ENCODE results near the gene SYT1. TPM values are rescaled to one million over a fixed set of nuclear protein-coding genes. Genes with fewer than 3 reads are reported as not detected.

SYT1 gene
- total RNA-seq, 1 experiment from 2014 or later = 15.8 TPM

GRCh38 chr12:79380402-79380801 is 515.8 kb downstream of the SYT1 start:
- peaks cover 20% of the 10 kb centered on the region for H3K4me1 ChIP-seq (ENCODE audit: insufficient read depth, low read length)
- H3K14ac ChIP-seq (ENCODE audit: insufficient read depth, low read length) = no peak overlapping the region
- Mint-ChIP-seq H3K27ac (peak overlapping the region in 2 of 3 experiments; percentile 32 to 46; a peak in 3 of 7 replicates), H3K36me3 (ENCODE audit: insufficient read depth in 1 of 3, low read depth in 3 of 3) (no peaks in the 10 kb centered on the region; a peak in 1 of 7 replicates), H3K27me3 (ENCODE audit: low read depth) (no peaks in the 10 kb centered on the region; the same call in 1 of the 2 replicates), H3K9me3 (no peaks in the 10 kb centered on the region), H3K4me1 (peaks cover 46 to 51% of the 10 kb centered on the region in 2 experiments), H3K4me3 (peak overlapping the region in 1 of 2 experiments; percentile 18; a peak in 1 of 5 replicates)
- no peaks in the 10 kb centered on the region for H3K79me1 ChIP-seq (ENCODE audit: insufficient read depth, low read depth, low read length, poor library complexity, severe bottlenecking)
- no peak overlapping the region for H2BK5ac ChIP-seq (ENCODE audit: insufficient read length, low read length)
- no peak overlapping the region for H4K8ac ChIP-seq (replicated peaks; ENCODE audit: insufficient read length, low read depth, low read length)
- H3K79me2 ChIP-seq (ENCODE audit: insufficient read depth, low read length) = no peaks in the 10 kb centered on the region
- H3T11ph ChIP-seq (ENCODE audit: low read length) = no peak overlapping the region
- no peak overlapping the region for H3K23ac ChIP-seq (ENCODE audit: insufficient read length, low read depth, low read length)
- H3K18ac ChIP-seq (ENCODE audit: insufficient read length, low read depth, low read length) = no peak overlapping the region
- no peak overlapping the region for H3K56ac ChIP-seq (ENCODE audit: insufficient read length, low read depth, low read length)
- H4K20me1 ChIP-seq (ENCODE audit: control insufficient read depth, insufficient read depth, insufficient read length) = no peaks in the 10 kb centered on the region
- no peaks in the 10 kb centered on the region for H3K9me3 ChIP-seq (ENCODE audit: control insufficient read depth, low read depth, low read length)
- H4K5ac ChIP-seq (ENCODE audit: insufficient read length, low read depth, low read length) = no peak overlapping the region
- no peaks in the 10 kb centered on the region for H3K27me3 ChIP-seq (ENCODE audit: insufficient read depth, low read length)
- H2BK120ac ChIP-seq (ENCODE audit: low read depth, low read length, poor library complexity, severe bottlenecking) = no peak overlapping the region
- H3K4ac ChIP-seq (ENCODE audit: low read depth, low read length) = no peak overlapping the region
- no peak overlapping the region for H2BK15ac ChIP-seq (ENCODE audit: low read depth, low read length)
- no peaks in the 10 kb centered on the region for H3K23me2 ChIP-seq (ENCODE audit: insufficient read length, low read depth, low read length, poor library complexity, severe bottlenecking)
- no peak overlapping the region for H2BK20ac ChIP-seq (ENCODE audit: low read depth, low read length, poor library complexity, severe bottlenecking)
- no peak for TF ChIP-seq CTCF (conservative IDR thresholded peaks at IDR 0.05)
- H2AK5ac ChIP-seq (ENCODE audit: insufficient read length, low read length) = no peak overlapping the region
- whole genome bisulfite sequencing (ENCODE audit: extremely low coverage, insufficient read length, low lambda C conversion rate) = no CpG with 5 or more reads among the region's 2 CpGs
- H3K9ac ChIP-seq (ENCODE audit: extremely low read depth, insufficient read length, low read length) = no peak overlapping the region
- no peak overlapping the region for H3K4me2 ChIP-seq (ENCODE audit: insufficient read depth, insufficient read length, low read length)
- H4K91ac ChIP-seq (ENCODE audit: insufficient read length, low read depth, low read length) = no peak overlapping the region
- H2AFZ ChIP-seq (ENCODE audit: low read length) = no peak overlapping the region
- H3K27ac ChIP-seq (ENCODE audit: insufficient read length, low read depth, low read length) = no peak overlapping the region
- DNase-seq = no peak
- H2BK12ac ChIP-seq (ENCODE audit: insufficient read length, low read depth, low read length) = no peak overlapping the region

Data from H9 (cell line).